ENCODE results near the gene DAB1.

The DAB1 gene

GRCh38 chr1:57464756-57465155 lies 40.9 kb upstream of the DAB1 start:
- no peak for DNase-seq (ENCODE audit: extremely low read depth, low read depth)
- no peak overlapping the region for H3K4me3 ChIP-seq (replicated peaks; ENCODE audit: low read depth, low read length)
- no peak for TF ChIP-seq CTCF (IDR thresholded peaks at IDR 0.05; ENCODE audit: low read depth, low read length, missing control alignments)

GRCh38 chr1:57463343-57463742 lies 39.5 kb upstream of the DAB1 start:
- TF ChIP-seq CTCF (IDR thresholded peaks at IDR 0.05; ENCODE audit: low read depth, low read length, missing control alignments), result no peak

GRCh38 chr1:57461405-57461804 lies 37.5 kb upstream of the DAB1 start:
- DNase-seq (ENCODE audit: extremely low read depth, low read depth), result no peak
- no peak overlapping the region for H3K4me3 ChIP-seq (replicated peaks; ENCODE audit: low read depth, low read length)
- no peak for TF ChIP-seq CTCF (IDR thresholded peaks at IDR 0.05; ENCODE audit: low read depth, low read length, missing control alignments)

More at GRCh38 chr1:57463343-57463742, 39.5 kb upstream of the DAB1 start:
- no peak for DNase-seq (ENCODE audit: extremely low read depth, low read depth)
- H3K4me3 ChIP-seq (replicated peaks; ENCODE audit: low read depth, low read length), result no peak overlapping the region

GRCh38 chr1:57451516-57451915 lies 27.7 kb upstream of the DAB1 start:
- no peak for DNase-seq (ENCODE audit: extremely low read depth, low read depth)
- no peak for TF ChIP-seq CTCF (IDR thresholded peaks at IDR 0.05; ENCODE audit: low read depth, low read length, missing control alignments)

GRCh38 chr1:57450981-57451380 lies 27.1 kb upstream of the DAB1 start:
- no peak overlapping the region for H3K4me3 ChIP-seq (replicated peaks; ENCODE audit: low read depth, low read length)
- TF ChIP-seq CTCF (IDR thresholded peaks at IDR 0.05; ENCODE audit: low read depth, low read length, missing control alignments), result no peak
- no peak for DNase-seq (ENCODE audit: extremely low read depth, low read depth)

More at GRCh38 chr1:57451516-57451915, 27.7 kb upstream of the DAB1 start:
- H3K4me3 ChIP-seq (replicated peaks; ENCODE audit: low read depth, low read length), result no peak overlapping the region

- TF ChIP-seq CTCF (IDR thresholded peaks at IDR 0.05; ENCODE audit: low read depth, low read length, missing control alignments), result no peak
- DNase-seq (ENCODE audit: extremely low read depth, low read depth), result no peak
- H3K4me3 ChIP-seq (replicated peaks; ENCODE audit: low read depth, low read length), result no peak overlapping the region
These were observed 23.7 kb upstream of the DAB1 start for GRCh38 chr1:57447551-57447950.

GRCh38 chr1:57443004-57443403 lies 19.1 kb upstream of the DAB1 start:
- H3K4me3 ChIP-seq (replicated peaks; ENCODE audit: low read depth, low read length), result no peak overlapping the region
- no peak for DNase-seq (ENCODE audit: extremely low read depth, low read depth)
- TF ChIP-seq CTCF (IDR thresholded peaks at IDR 0.05; ENCODE audit: low read depth, low read length, missing control alignments), result no peak
